OCI-LY1 (cell line): ENCODE results near the gene SERPINE3.

ENCODE experiments used
- CTCF ChIP-seq: fragments of 200-600 bp; sonication (generic), shearing (Covaris generic); IDR thresholded peaks from 2 replicates; pipeline ENCODE4 v1.5.1; 2017; ENCODE audit warnings: mild to moderate bottlenecking, antibody characterized with exemption, low read length, moderate library complexity, mixed read lengths
- EZH2 ChIP-seq: fragments of 200-600 bp; sonication (generic), shearing (Covaris generic); IDR thresholded peaks from 2 replicates; pipeline ENCODE4 v1.8.0; 2017; ENCODE audit warnings: borderline replicate concordance, mixed run types, mild to moderate bottlenecking, antibody characterized with exemption, low read length, moderate library complexity, mixed read lengths

- TF ChIP-seq CTCF, result no peak
- TF ChIP-seq EZH2, result no peak
Observed at GRCh38 chr13:51329606-51330005, 9.9 kb upstream of the SERPINE3 start.
